Prostate gland (tissue), 2 donors: ENCODE results near the gene AK8. TPM values are rescaled to one million over a fixed set of nuclear protein-coding genes. Genes with fewer than 3 reads are reported as not detected.

Source experiments
- DNase-seq: peaks from one replicate; pipeline ENCODE4 v3.0.0-alpha.2; 2019; ENCODE audit warnings: low spot score
- H3K27ac ChIP-seq, 2 donors: fragments of 200-600 bp; sonication (generic); 2 replicates each; pipeline ENCODE4 v1.5.1; 2017 to 2019
- H3K27me3 ChIP-seq: fragments of 200-600 bp; sonication (generic); replicated peaks from 2 replicates; pipeline ENCODE4 v1.5.1; 2019; ENCODE audit not compliant: insufficient read depth
- H3K36me3 ChIP-seq, 2 donors: fragments of 200-600 bp; sonication (generic); 1 replicate in 1 of 2; 2 replicates in 1 of 2; pipeline versions ENCODE4 v1.5.1 to v1.8.1; 2017 to 2019
- H3K4me1 ChIP-seq: fragments of 200-600 bp; sonication (generic); replicated peaks from 2 replicates; pipeline ENCODE4 v1.5.1; 2019
- H3K4me3 ChIP-seq, 2 donors: fragments of 200-600 bp; sonication (generic); 2 replicates each; pipeline ENCODE4 v1.5.1; 2017 to 2019
- H3K9me3 ChIP-seq: fragments of 200-600 bp; sonication (generic); 2 replicates; pipeline ENCODE4 v1.5.1; 2017
- POLR2A ChIP-seq: fragments of 450-650 bp; IDR thresholded peaks from one replicate; pipeline ENCODE4 v1.6.1; 2016; ENCODE audit warnings: antibody characterized with exemption, mild to moderate bottlenecking
- POLR2AphosphoS5 ChIP-seq: sonication (generic); formaldehyde crosslinking; IDR thresholded peaks from one replicate; pipeline ENCODE4 v1.6.1; 2017; ENCODE audit warnings: antibody characterized with exemption
- WGBS: methylation state at CpG from one replicate; pipeline ENCODE4 v1.1.5; 2018; 5-methylcytosine and 5-hydroxymethylcytosine counted together
- intact Hi-C: fragments of 100-400 bp; cut with DNase I; formaldehyde crosslinking; loops from one replicate; pipeline ENCODE4 v1.14.2; 2022
- total RNA-seq, 2 donors: library from RNA; depleted of rRNA; stranded (reverse); fragments of >200 nt; gene quantifications; one replicate each; pipeline ENCODE4 v1.1.0, GENCODE V29; 2016
- TF ChIP-seq, protein P1 (sequence below), 4 experiments: fragments of 200-600 bp in 2 of 4; fragments of 450-650 bp in 2 of 4; sonication (generic) in 2 of 4; IDR thresholded peaks; 1 replicate in 3 of 4; 2 replicates in 1 of 4; pipeline ENCODE4 v1.5.1; 2016 to 2019; ENCODE audit warnings: antibody characterized with exemption in 4 of 4, mild to moderate bottlenecking in 2 of 4, moderate library complexity in 2 of 4

AK8 gene
- total RNA-seq, 2 donors from 2014 or later, result 3.3 to 4.1 TPM

DNA sequence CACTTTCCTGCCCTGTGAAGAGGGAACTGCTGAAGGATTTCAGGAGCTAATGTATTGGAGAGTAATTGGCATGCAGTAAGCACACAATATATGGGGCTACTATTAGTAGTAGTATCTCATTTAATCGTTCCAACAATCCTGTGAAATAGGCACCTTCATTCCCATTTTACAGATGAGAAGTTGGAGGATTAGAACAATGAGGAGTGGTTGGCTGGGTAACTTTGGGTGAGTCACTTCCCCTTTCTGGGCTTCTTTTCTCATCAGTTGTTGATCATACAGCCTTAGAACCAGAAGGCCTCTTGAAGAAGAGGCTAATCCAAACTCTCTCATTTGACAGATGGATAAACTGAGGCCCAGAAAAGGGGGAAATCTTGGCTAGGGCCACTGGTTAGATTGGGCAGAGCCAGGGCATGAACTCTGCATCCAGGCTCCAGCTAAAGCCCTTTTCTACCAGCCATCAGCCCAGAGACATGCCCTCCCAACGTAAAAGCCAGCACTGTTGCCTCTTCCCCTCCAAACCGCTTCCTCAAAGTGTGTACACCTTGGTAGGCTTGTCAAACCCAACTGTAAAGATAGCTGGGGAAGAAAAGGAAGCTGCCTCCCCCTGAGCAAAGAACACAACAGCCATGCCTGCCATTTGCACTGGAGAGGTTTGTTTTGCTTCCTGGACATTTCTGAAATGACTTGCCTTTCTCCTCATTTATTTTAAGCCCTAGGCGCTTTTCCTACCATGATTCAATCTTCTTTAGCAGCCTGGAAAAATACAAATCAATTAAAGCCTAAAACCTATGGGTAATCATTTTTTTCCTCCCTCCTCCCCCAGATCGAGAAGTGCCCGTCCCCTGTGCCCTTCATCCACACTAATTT, 1.6 kb upstream of the AK8 start:
- Histone ChIP-seq H3K27me3 (no peaks in the 10 kb centered on the region), H3K9me3 (no peaks in the 10 kb centered on the region), H3K27ac (peak overlapping the region in 1 of 2 donors; percentile 80), H3K4me3 (peak overlapping the region in 1 of 2 donors; percentile 87), H3K4me1 (no peaks in the 10 kb centered on the region), H3K36me3 (no peaks in the 10 kb centered on the region)
- 87% methylated on average over 6 of the region's 6 CpGs for WGBS
- intact Hi-C loops, result loop anchor here (10.0 kb wide), 2 partner anchors 65 to 205 kb away; partner anchors contain the start of genes GTF3C4 and TSC1
- no peak for DNase-seq
- TF ChIP-seq, protein P1, sequence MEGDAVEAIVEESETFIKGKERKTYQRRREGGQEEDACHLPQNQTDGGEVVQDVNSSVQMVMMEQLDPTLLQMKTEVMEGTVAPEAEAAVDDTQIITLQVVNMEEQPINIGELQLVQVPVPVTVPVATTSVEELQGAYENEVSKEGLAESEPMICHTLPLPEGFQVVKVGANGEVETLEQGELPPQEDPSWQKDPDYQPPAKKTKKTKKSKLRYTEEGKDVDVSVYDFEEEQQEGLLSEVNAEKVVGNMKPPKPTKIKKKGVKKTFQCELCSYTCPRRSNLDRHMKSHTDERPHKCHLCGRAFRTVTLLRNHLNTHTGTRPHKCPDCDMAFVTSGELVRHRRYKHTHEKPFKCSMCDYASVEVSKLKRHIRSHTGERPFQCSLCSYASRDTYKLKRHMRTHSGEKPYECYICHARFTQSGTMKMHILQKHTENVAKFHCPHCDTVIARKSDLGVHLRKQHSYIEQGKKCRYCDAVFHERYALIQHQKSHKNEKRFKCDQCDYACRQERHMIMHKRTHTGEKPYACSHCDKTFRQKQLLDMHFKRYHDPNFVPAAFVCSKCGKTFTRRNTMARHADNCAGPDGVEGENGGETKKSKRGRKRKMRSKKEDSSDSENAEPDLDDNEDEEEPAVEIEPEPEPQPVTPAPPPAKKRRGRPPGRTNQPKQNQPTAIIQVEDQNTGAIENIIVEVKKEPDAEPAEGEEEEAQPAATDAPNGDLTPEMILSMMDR (IDR thresholded peaks at IDR 0.05), result no peak
- TF ChIP-seq POLR2A, result no peak
- TF ChIP-seq POLR2AphosphoS5, result no peak

- intact Hi-C loops, result loop anchor here (10.0 kb wide), 2 partner anchors 66 to 204 kb away; partner anchors contain the start of genes GTF3C4 and TSC1
These were observed 792 bp upstream of the AK8 start, which contains the start of gene SPACA9 for GRCh38 chr9:132878695-132879456. Gene SPACA9, plus strand, starts transcription at chr9:132878898. Its CDS starts 5,050 bp downstream, at chr9:132883948.

GRCh38 chr9:132877458-132877823, 643 bp downstream of the AK8 start:
- intact Hi-C loops, result loop anchor here (10.0 kb wide), 2 partner anchors 67 to 203 kb away; partner anchors contain the start of genes GTF3C4 and TSC1
- no peak overlapping the region for H3K27ac ChIP-seq
- no peak for DNase-seq
- no peaks in the 10 kb centered on the region for H3K27me3 ChIP-seq
- 41% methylated on average over 13 of the region's 14 CpGs for WGBS
- H3K4me1 ChIP-seq, result no peaks in the 10 kb centered on the region
- H3K4me3 ChIP-seq, result peak overlapping the region; percentile 79 to 87
- no peaks in the 10 kb centered on the region for H3K9me3 ChIP-seq
- no peaks in the 10 kb centered on the region for H3K36me3 ChIP-seq
- TF ChIP-seq, protein P1 (IDR thresholded peaks at IDR 0.05), result no peak
- no peak for TF ChIP-seq POLR2AphosphoS5
- TF ChIP-seq POLR2A, result no peak

More at GRCh38 chr9:132878695-132879456, 792 bp upstream of the AK8 start, which contains the start of gene SPACA9:
- Histone ChIP-seq H3K9me3 (no peaks in the 10 kb centered on the region), H3K4me3 (peak within 1 kb of the TSS; percentile 79 to 87), H3K27me3 (no peaks in the 10 kb centered on the region), H3K36me3 (no peaks in the 10 kb centered on the region), H3K27ac (peak within 1 kb of the TSS; percentile 78 to 80), H3K4me1 (no peaks in the 10 kb centered on the region)
- TF ChIP-seq POLR2A, result no peak
- no peak for TF ChIP-seq POLR2AphosphoS5
- TF ChIP-seq, protein P1 (IDR thresholded peaks at IDR 0.05), result no peak
- 6% methylated on average over 38 of the region's 42 CpGs for WGBS
- peak; percentile 42 for DNase-seq

DNA sequence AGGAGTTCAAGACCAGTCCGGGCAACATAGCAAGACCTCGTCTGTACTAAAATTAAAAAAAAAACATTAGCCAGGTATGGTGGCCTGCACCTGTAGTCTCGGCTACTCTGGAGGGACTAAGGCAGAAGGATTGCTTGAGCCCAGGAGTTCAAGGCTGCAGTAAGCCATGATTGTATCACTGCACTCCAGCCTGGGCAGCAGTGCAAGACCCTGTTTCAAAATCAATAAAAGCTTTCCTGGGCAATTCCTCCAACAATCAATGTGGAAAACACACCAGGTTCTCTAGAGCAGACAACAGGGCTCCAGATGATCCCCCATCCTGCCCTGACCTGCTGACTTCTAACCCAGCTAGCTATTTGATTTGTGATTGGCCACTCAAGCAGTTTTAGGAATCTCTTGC, 1.2 kb downstream of the AK8 start:
- no peaks in the 10 kb centered on the region for H3K9me3 ChIP-seq
- DNase-seq, result no peak
- TF ChIP-seq POLR2A (no peak), POLR2AphosphoS5 (no peak)
- TF ChIP-seq, protein P1 (IDR thresholded peaks at IDR 0.05), result no peak
- H3K36me3 ChIP-seq, result no peaks in the 10 kb centered on the region
- 84% methylated on average over 3 of the region's 3 CpGs for WGBS
- intact Hi-C loops, result loop anchor here (10.0 kb wide), 2 partner anchors 68 to 202 kb away; partner anchors contain the start of genes GTF3C4 and TSC1
- H3K4me1 ChIP-seq, result peaks cover under 1% of the 10 kb centered on the region
- no peaks in the 10 kb centered on the region for H3K27me3 ChIP-seq
- H3K27ac ChIP-seq, result no peak overlapping the region
- H3K4me3 ChIP-seq, result no peak overlapping the region
